ENCODE measurements around the gene TSPAN3. TPM values are rescaled to one million over a fixed set of nuclear protein-coding genes. Genes with fewer than 3 reads are reported as not detected.

The TSPAN3 gene
- polyA plus RNA-seq, 1 donor (not counting 4 experiments of a cell fraction or from before 2014, with no cell fraction given), result 181 TPM

DNA sequence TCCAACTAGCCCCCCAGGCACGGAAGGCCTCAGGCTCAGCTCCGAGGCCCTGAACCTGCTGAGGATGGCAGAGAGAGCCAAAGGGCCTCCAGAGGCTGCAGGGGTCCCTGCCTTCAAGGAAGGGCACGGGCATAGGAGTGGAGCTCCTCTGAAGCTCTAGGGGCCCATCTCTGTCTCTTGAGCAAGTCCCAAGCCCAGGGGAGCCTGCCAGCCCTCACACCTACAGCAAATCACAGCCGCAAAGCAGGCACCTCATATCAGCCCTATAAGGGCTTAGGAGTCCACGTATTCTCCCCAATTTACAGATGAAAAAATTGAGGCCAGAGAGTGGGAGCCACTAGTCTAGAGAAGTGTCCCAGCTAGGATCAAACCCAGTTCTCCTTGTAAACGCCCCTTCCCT is 61.7 kb downstream of the TSPAN3 start:
- peaks cover 3% of the 10 kb centered on the region for H3K9me1 ChIP-seq (ENCODE audit: control insufficient read depth, extremely low read depth, insufficient read depth, low read length)
- H3K9ac ChIP-seq (ENCODE audit: control insufficient read depth, extremely low read depth, insufficient read depth, low read length), result no peak overlapping the region
- H3K4me1 ChIP-seq (ENCODE audit: control insufficient read depth, extremely low read depth, insufficient read depth, low read length), result peaks cover 9% of the 10 kb centered on the region
- H3K27me3 ChIP-seq (ENCODE audit: control insufficient read depth, extremely low read depth, insufficient read depth, low read length), result no peaks in the 10 kb centered on the region
- no peak for FAIRE-seq
- H3K36me3 ChIP-seq (ENCODE audit: control insufficient read depth in 2 of 2, extremely low read depth in 1 of 2, insufficient read depth in 2 of 2, low read length in 2 of 2), result no peaks in the 10 kb centered on the region
- no peak overlapping the region for H3K4me2 ChIP-seq (ENCODE audit: control insufficient read depth, extremely low read depth, insufficient read depth, low read depth, low read length)
- H4K20me1 ChIP-seq (ENCODE audit: control insufficient read depth, extremely low read depth, insufficient read depth, low read length), result no peaks in the 10 kb centered on the region
- peaks cover 8% of the 10 kb centered on the region for H3K79me2 ChIP-seq (ENCODE audit: control insufficient read depth, insufficient read depth, low read length)
- H3K27ac ChIP-seq (ENCODE audit: control insufficient read depth, insufficient read depth, low read length), result no peak overlapping the region
- dilution Hi-C loops (cut with MboI; ENCODE audit: extremely low pct_ligation_motif_present, low sequenced_read_pairs), result no loop called here
- no peak overlapping the region for H2AFZ ChIP-seq (ENCODE audit: control insufficient read depth, low read length)
- no peak overlapping the region for H3K4me3 ChIP-seq (ENCODE audit: control insufficient read depth in 2 of 3, extremely low read depth in 1 of 3, insufficient read depth in 2 of 3, low read depth in 1 of 3, low read length in 3 of 3)
- TF ChIP-seq EZH2 (IDR thresholded peaks at IDR 0.05; ENCODE audit: low read length), result no peak
- no peak for TF ChIP-seq CTCF (optimal IDR thresholded peaks at IDR 0.05 in 1 of 3, IDR thresholded peaks at IDR 0.05 in 1 of 3, conservative IDR thresholded peaks at IDR 0.05 in 1 of 3; ENCODE audit: extremely low read depth in 1 of 3, insufficient read depth in 2 of 3, low read length in 3 of 3)
- no peak for DNase-seq (ENCODE audit: low read depth, low spot score)
- no peaks in the 10 kb centered on the region for H3K9me3 ChIP-seq (ENCODE audit: control insufficient read depth, low read depth, low read length)

DNA sequence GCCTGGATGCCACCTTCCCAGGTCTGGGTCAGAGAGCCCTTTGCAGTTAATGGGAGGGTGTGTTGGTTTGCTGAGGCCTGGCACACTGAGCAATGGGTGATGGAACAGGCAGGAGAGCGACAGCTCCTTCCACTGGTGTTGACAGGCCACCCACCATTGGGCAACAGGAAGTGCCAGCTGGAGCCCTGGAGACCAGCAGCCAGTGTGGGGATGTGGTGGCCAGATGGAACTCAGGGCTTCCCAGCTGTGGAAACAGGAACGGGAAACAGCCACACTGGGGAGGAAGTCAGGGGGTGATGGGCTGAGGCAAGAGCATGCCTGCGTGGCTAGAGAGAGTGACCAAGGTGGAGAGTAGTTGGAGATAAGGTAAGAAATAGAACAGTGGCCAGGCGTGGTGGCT is 66.7 kb downstream of the TSPAN3 start:
- H3K4me1 ChIP-seq (ENCODE audit: control insufficient read depth, extremely low read depth, insufficient read depth, low read length), result no peaks in the 10 kb centered on the region
- no peak overlapping the region for H2AFZ ChIP-seq (ENCODE audit: control insufficient read depth, low read length)
- FAIRE-seq, result no peak
- peaks cover 13% of the 10 kb centered on the region for H3K79me2 ChIP-seq (ENCODE audit: control insufficient read depth, insufficient read depth, low read length)
- no peak for DNase-seq (ENCODE audit: low read depth, low spot score)
- no peak overlapping the region for H3K4me3 ChIP-seq (ENCODE audit: control insufficient read depth in 2 of 3, extremely low read depth in 1 of 3, insufficient read depth in 2 of 3, low read depth in 1 of 3, low read length in 3 of 3)
- H3K4me2 ChIP-seq (ENCODE audit: control insufficient read depth, extremely low read depth, insufficient read depth, low read depth, low read length), result no peak overlapping the region
- no peak overlapping the region for H3K9ac ChIP-seq (ENCODE audit: control insufficient read depth, extremely low read depth, insufficient read depth, low read length)
- peaks cover 0 to 6% of the 10 kb centered on the region in 2 experiments for H3K36me3 ChIP-seq (ENCODE audit: control insufficient read depth in 2 of 2, extremely low read depth in 1 of 2, insufficient read depth in 2 of 2, low read length in 2 of 2)
- dilution Hi-C loops (cut with MboI; ENCODE audit: extremely low pct_ligation_motif_present, low sequenced_read_pairs), result no loop called here
- no peaks in the 10 kb centered on the region for H4K20me1 ChIP-seq (ENCODE audit: control insufficient read depth, extremely low read depth, insufficient read depth, low read length)
- no peak overlapping the region for H3K27ac ChIP-seq (ENCODE audit: control insufficient read depth, insufficient read depth, low read length)
- H3K27me3 ChIP-seq (ENCODE audit: control insufficient read depth, extremely low read depth, insufficient read depth, low read length), result no peaks in the 10 kb centered on the region
- no peaks in the 10 kb centered on the region for H3K9me3 ChIP-seq (ENCODE audit: control insufficient read depth, low read depth, low read length)
- no peaks in the 10 kb centered on the region for H3K9me1 ChIP-seq (ENCODE audit: control insufficient read depth, extremely low read depth, insufficient read depth, low read length)
- TF ChIP-seq CTCF (optimal IDR thresholded peaks at IDR 0.05 in 1 of 3, IDR thresholded peaks at IDR 0.05 in 1 of 3, conservative IDR thresholded peaks at IDR 0.05 in 1 of 3; ENCODE audit: extremely low read depth in 1 of 3, insufficient read depth in 2 of 3, low read length in 3 of 3) (no peak), EZH2 (IDR thresholded peaks at IDR 0.05; ENCODE audit: low read length) (no peak)

Data from keratinocyte (primary cell).